Measurements from ENCODE around the gene PTPRC.

- no peak for TF ChIP-seq POLR2A (IDR thresholded peaks at IDR 0.05)
- no peak for TF ChIP-seq CTCF (IDR thresholded peaks at IDR 0.05)
- no peak for TF ChIP-seq POLR2AphosphoS5 (IDR thresholded peaks at IDR 0.05)
Measured at GRCh38 chr1:198599749-198600148, 39.1 kb upstream of the PTPRC start.
